ENCODE data around the gene UBE2R2.
"Not testable (repeated sequence)": the region's sequence is repeated elsewhere in the genome, so short reads cannot be mapped to it uniquely, and the experiment has no call there.

Gene UBE2R2

DNA sequence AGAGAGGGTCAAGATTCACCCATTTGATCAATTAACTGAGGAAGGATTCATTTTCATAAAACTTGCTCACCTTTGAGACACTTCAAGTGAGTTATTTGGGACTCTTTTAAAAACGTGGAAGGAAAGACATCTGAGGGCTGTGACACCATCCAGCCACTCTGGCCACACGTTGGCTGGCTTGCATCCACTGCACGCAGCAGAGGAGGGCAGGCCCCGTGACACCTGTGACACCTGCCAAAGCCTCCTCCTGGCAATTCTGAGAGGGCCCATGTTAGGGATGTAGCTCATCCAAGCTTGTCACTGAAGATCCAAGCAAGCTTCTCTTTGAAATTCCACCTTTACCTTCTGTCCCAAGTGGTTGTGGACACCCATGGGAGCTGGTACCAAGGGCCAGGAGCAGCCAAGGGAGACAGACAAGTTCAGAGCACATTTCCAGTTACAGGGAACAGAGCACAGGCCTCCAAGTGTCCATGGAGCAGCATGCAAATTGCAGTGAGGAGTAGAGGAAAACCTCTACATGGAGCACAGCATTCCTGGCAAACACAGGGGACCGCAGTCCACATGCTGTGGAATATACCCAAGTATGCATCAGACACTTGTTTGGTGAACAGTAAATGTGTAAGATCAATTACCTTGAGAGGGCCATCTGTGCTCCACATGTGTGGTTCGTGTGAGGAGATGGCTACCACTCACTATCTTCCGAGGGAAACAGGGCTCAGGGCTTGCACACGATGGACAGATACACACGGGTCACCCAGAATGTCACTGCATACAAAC is 16.8 kb upstream of the UBE2R2 start:
- no peak for DNase-seq

DNA sequence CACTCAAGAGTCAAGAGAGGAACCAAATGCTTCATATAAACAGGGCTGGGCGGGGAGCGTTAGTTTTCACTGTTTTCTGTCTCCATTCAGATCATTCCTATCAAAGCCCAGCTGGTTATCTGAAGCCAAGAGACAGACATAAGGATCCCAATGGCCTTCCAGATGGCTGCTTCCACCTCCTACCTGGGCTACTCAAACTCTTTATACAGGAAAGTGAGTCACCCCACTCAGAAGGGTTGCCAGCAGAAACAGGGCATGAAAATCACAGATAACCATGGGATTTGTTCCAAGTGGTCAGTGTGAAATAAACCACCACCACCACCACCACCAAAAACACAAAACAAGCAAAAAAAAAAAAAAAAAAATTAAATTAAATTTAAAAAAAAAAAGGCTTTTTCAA is 16.1 kb upstream of the UBE2R2 start:
- no peak for DNase-seq

DNA sequence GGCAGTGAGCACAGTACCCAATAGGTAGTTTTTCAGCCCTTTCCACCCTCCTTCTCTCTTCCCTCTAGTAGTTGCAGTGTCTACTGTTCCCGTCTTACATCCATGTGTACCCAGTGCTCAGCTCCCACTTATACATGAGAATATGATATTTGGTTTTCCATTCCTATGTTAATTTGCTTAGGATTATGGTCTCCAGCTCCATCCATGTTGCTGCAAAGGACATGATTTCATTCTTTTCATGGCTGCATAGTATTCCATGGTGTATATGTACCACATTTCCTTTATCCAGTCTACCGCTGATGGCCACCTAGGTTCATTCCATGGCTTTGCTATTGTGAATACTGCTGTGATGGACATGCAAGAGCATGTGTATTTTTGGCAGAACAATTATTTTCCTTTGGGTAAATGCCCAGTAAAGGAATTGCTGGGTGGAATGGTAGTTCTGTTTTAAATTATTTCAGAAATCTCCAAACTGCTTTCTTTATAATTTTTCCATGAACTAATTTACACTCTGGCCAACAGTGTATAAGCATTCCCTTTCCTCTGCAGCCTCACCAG is 14.9 kb upstream of the UBE2R2 start:
- not testable (repeated sequence) for DNase-seq

DNA sequence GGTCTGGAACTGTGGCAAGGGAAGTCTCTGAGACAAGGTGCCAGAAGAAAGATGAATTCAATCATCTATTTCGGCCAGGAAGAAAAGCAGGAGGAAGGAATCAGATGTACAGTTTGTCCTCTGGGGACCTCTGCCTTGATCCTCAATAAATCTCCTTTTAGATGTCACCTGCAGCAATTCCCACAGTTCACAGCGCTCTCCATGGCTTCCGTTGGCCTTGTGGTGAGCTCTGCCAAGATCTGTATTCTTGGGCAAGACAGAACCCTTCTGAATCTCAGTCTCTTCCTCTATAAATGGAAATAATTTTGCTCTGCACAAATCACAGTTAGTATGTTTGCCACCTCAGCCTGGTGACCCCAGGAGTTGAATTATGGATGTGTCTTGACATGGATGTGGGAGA is 12.8 kb upstream of the UBE2R2 start:
- not testable (repeated sequence) for DNase-seq

DNA sequence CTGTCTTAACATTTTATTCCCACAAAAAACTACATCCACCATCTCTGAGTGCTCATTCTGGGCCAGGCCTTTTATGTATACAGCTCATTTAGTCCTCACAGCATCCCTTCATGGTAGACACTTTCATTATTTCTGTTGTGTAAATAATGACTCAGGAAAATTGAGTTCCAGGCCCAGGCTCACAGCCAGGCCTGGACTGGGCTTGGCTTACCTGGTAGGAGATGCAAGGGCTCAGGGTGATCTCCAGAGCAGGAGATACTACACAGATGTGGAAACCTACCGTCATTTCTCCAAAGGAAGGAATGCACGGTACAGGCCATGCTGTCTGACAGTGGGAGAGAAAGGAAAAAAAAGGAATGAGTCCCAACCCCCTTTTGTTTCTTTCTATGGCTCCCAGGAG is 9.8 kb upstream of the UBE2R2 start:
- not testable (repeated sequence) for DNase-seq

DNA sequence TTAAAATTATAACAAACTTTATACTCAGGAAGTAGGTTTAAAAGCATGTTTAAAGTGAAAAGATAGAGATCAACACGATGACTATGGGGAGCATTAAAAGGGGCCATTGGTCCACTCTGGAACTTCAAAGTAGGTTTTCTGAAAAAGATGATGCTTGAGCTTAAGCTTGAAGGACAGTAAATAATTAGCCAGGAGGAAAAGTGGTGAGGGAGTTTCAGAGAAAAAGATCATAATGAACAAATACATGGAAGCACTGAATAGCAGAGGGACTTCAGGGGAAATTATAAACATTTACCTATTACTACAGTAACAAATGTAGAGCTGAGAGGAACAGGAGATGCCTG is 8.0 kb upstream of the UBE2R2 start:
- not testable (repeated sequence) for DNase-seq

DNA sequence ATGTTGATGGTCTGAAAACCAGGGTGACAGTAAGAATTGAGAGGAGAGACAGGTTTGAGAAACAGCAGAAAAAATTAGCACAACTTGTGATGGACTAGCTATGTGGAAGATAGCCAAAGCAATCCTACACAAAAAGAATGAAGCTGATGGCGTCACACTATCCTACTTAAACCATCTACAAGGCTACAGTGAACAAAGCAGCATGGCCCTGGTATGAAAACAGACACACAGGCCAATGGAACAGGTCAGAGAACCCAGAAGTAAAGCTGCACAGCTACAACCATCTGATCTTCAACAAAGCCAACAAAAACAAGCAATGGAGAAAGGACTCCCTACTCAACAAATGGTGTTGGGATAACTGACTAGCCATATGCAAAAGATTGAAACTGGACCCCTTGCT is 7.5 kb upstream of the UBE2R2 start:
- no peak for DNase-seq

DNA sequence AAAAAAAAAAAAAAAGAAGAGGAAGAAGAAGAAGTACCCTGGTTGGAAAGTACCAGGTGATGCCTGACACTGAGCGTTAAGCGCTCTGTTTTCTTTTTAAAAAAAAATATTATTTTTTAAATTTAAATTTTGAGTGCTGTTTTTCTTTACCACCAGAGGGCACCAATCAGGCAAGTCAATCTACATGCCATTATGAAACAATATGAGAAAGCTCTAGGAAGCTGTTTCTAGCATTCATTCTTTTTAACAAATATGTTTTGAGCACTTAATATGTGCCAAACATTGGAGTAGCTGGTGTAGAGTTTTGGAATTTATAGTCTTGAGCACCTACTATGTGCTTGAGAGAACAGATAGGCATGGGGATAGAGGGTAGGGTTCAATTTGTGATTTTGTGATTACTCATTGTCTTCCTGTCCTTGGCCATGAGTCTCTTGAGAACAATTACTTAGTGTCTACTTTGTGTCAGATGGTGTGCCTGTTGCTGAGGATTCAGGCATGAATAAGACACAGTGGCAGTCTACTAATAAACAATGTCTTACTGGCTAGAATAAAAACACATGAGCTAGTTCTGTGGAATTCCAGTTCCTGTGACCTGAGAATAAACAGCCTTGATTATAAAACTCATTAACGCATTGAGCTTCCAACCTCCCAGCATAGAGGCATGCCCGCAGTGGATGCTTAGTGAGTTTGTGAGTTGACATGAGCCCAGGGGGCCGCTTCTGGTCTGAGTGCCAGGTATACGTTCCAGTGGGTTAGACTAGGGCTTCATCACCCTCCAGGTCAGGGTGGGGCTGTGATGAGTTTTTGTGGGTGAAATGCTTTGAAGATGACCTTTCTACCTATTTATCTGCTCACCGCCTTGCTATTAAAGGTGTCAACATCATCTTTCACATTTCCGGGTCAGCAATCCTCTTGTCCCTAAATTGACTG is 3.0 kb upstream of the UBE2R2 start:
- no peak for DNase-seq

DNA sequence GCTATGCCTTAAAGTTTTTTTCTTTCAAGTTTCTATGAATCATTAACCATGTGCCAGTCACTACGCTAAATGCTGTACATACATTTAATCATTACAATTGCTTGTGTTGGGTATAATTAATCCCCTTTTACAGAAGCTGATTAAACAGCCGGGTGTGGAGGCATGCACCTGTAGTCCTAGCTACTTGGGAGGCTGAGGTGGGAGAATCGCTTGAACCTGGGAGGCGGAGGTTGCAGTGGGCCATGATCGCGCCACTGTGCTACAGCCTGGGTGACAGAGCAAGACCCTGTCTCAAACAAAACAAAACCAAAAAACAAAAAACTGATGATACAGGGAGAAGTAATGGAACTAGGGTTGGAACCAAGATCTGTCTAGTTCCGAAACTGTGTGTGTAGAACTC is 1.2 kb upstream of the UBE2R2 start:
- no peak for DNase-seq

DNA sequence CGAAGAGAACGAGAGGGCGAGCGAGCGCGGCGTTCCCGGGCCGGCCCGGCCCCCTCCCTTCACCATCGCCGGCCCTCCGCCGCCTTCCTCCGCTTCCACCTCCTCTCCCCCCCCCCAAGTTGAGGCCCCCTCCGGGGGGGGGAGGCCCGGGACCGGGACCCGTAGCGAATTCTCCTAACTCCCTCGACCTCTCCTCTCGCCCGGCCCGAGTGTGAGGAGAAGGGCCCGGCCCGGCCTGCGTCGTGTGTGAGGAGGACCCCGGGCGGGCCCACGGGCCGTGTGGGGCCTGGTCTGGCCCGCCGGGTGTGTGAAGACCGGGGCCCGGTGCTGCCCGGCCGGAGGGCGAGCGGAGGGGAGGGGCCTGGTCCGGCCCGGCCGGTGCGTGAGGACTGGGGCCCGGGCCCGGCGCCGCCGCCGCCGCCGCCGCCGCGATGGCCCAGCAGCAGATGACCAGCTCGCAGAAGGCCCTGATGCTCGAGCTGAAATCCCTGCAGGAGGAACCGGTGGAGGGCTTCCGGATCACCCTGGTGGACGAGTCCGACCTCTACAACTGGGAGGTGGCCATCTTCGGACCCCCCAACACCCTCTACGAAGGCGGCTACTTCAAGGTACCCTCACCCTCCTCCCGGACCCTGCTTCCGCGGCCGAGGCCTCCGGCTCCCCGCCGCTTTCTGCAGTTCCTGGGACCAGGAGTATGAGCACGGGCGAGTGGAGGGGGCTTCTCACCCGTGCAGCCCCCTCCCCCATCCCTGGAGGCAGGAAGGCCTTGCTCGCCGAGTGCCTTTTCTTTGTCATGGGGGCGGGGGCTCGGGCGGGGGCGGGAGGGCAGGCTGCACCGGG is 587 bp downstream of the UBE2R2 start:
- DNase-seq = peak; percentile 37

DNA sequence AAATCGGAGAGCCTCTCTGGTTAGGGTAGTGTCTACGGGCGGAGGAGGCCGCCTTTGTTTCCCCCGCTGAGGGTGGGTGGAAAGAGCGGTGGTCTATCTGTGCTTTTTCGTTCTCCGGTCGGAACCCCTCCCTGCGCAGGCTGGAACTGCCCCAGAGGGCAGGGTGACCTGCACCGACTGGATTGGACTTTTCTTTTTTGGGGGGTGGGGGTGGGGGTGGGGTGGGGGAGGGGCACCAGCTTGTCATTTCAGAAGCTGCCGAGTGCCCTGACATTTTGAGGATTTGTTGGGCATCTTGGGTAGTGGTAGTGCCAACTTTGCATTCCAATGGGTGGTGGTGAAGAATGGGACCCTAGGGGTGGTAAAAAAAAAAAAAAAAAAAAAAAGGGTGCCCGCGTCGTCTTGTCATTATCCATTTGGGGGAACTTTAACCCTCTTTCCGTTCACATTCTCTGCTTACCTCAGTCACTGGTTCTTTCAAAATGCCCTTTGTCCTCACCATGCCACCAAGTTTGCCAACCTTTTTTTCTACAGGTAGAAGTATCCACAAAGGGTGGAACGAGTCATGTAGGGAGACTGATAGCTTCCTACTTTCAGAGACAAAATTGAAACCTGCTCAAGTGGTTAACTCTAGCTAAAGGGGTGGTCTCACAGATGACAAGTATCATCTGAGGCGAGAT is 1.3 kb downstream of the UBE2R2 start:
- DNase-seq = no peak

DNA sequence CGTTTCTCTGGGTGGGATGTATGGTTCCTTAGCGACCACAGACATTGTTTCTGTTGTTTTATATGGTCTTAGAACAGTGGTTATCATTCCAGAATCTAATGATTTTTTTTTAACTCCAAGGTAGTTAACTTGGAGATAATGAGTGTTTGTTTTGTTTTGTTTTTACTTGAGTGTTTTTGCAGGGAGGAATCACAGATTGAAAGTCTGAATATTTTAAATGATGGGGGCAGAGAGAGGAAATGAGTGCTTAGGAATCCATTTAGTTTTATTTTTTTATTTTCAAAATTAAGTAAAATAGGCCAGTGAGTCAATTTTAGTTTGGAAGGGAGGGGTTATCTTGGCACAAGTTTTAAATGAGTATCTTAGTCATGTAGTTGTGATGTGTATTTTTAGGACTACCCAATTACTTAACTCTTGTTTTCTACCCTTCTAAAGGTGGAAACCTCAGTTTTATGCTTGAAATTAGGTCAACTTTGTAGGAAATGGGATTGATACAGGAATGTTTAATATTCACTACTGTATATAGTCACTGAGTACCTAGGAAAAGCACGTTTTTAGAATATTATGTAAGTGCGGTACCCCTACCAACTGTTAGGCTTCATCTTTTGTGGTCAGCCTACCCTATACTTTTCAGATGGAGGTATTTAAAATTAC is 2.0 kb downstream of the UBE2R2 start:
- no peak for DNase-seq

DNA sequence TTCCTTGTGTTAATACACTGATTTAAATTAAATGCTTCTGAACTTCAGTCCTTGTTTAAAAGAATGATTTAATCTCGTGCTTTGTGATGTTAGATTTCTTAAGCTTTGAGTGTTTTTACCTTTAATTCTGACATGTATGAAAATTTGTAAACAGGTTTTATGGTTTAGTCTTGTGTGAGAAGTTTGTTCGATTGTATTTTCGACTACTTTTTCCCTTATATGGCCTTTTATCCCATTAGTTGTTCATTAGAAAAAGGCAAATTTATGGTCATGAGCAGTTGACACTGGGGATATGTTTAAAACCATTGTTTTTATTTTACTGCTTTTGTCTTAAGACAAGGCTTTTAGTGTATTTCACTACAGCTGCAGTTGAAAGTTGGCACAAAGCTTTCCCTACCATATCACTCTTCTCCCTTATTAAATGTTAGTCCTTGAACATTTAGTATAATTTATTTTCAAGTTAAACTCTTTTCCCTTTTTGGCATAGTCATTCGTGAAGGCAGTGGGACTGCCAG is 3.3 kb downstream of the UBE2R2 start:
- DNase-seq = no peak

DNA sequence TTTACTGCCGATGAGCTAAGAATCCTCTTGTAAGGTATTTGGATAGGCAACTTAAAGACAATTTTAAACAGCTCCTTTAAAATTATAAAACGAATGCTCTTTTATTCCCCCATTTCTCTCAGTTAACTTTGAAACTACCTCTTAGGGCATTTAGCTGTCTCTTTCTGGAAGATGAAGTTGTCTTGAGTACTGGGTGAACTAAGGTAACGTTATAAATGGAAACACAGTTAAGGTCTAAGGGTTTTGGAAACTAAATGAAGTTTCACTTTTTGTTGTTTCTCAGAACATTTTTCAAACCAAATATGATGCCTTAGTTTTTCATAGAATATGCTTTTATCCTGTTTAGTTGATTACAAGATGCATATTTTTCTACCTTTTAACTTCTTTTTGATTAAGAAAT is 6.8 kb downstream of the UBE2R2 start:
- DNase-seq = no peak

DNA sequence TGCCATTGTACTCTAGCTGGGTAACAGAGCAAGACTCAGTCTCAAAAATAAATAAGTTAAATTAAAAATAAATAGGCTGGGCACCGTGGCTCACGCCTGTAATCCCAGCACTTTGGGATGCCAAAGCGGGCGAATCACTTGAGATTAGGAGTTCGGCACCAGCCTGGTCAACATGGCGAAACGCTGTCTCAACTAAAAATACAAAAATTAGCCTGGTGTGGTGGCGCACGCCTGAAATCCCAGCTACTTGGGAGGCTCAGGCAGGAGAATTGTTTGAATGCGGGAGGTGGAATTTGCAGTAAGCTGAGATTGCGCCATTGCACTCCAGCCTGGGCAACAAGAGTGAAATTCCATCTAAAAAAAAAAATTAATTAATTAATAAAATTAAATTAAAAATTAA is 10.3 kb downstream of the UBE2R2 start:
- DNase-seq = not testable (repeated sequence)

DNA sequence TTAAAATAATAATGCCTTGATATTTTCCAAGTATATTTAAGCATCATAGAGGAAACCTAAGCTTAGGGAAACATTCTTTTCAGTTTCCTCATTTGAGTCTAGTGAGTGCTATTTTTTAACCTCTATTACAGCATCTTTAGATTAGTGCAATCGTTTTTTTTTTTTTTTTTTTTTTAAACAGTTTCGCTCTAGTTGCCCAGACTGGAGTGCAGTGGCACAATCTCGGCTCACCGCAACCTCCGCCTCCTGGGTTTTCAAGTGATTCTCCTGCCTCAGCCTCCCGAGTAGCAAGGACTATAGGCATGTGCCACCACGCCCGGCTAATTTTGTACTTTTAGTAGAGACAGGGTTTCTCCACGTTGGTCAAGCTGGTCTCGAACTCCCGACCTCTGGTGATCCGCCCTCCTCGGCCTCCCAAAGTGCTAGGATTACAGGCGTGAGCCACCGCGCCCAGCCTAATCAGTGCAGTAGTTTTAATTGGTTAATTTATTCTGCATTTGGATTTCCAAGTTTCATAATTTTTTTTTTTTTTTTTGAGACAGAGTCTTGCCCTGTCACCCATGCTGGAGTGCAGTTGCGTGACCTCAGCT is 12.8 kb downstream of the UBE2R2 start:
- not testable (repeated sequence) for DNase-seq

DNA sequence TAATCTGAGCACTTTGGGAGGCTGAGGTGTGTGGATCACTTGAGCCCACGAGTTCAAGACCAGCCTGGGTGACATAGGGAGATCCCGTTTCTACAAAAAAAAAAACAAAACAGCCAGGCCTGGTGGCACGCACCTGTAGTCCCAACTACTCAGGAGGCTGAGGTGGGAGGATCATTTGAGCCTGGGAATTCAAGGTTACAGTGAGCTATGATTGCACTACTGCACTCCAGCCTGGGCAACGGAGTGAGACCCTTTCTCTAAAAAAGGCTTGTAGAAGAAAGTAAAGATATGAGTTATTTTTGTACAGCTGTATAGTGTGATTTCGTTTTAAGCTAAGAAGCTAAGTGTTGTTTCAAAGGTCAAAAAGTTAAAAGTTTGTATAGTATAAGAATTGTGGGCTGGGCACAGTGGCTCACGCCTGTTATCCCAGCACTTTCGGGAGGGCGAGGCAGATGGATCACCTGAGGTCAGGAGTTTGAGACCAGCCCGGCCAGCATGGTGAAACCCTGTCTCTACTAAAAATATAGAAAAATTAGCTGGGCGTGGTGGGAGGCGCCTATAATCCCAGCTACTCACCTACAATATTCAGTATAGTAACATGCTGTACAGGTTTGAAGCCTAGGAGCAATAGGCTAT is 18.8 kb downstream of the UBE2R2 start:
- no peak for DNase-seq

DNA sequence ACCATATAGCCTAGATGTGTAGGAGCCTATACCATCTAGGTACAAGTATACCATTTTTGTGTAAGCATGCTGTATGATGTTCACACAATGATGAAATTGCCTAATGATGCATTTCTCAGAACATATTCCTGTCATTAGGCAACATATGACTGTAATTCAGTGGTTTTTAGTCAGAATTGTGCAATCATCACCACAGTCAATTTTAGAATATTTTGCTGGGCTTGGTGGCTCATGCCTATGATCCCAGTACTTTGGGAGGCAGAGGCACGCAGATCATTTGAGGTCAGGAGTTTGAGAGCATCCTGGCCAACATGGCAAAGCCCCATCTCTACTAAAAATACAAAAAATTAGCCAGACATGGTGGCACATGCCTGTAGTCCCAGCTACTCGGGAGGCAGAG is 19.3 kb downstream of the UBE2R2 start:
- DNase-seq = not testable (repeated sequence)

DNA sequence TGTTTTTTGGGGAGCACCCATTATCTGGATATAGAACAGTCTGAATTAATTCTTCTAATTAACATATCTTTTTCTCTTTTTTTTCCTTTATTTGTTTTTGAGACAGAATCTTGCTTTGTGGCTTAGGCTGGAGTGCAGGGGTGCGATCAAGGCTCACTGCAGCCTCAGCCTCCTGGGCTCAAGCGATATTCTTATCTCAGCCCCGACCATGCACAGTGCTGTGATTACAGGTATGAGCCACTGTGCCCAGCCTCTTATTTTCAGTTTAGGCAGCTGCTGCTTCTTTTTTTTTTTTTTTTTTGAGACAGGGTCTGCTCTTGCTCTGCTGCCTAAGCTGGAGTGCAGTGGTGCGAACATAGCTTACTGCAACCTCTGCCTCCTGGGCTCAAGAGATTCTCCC is 20.2 kb downstream of the UBE2R2 start:
- no peak for DNase-seq

DNA sequence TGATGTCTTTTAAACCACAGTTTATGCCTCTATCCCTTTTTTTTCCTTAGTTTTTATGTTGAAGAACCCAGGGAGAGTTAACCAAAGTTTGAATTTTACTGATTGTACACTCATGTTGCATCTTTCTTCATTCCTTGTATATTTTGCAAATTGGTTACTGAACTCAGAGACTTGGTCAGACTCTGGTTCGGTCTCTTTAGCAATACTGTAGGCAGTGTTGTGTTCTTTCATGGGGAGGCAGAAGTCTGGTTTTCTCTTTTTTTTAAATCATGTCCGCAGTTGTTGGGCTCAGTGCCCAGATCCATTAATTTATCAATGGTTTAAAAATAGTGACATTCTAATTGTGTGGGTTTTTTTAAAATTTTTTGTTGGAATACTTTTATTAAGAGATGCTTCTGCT is 23.4 kb downstream of the UBE2R2 start:
- DNase-seq = no peak
